HFF-Myc (cell line): Measurements from ENCODE around the gene CHKA.

Source experiments
- DNase-seq: peaks from one replicate; pipeline ENCODE4 v3.0.0-alpha.2; 2011; ENCODE audit warnings: low read depth; ENCODE audit errors: extremely low read depth
- H3K4me3 ChIP-seq: replicated peaks from 2 replicates; pipeline ENCODE4 v1.5.1; 2011; ENCODE audit warnings: low read depth, mild to moderate bottlenecking, control low read depth, low read length
- TF ChIP-seq, protein P1 (sequence below): IDR thresholded peaks from 2 replicates; pipeline ENCODE4 v1.5.1; 2012; ENCODE audit warnings: mild to moderate bottlenecking, low read depth, low read length, control low read depth; ENCODE audit errors: missing control alignments

CHKA gene

DNA sequence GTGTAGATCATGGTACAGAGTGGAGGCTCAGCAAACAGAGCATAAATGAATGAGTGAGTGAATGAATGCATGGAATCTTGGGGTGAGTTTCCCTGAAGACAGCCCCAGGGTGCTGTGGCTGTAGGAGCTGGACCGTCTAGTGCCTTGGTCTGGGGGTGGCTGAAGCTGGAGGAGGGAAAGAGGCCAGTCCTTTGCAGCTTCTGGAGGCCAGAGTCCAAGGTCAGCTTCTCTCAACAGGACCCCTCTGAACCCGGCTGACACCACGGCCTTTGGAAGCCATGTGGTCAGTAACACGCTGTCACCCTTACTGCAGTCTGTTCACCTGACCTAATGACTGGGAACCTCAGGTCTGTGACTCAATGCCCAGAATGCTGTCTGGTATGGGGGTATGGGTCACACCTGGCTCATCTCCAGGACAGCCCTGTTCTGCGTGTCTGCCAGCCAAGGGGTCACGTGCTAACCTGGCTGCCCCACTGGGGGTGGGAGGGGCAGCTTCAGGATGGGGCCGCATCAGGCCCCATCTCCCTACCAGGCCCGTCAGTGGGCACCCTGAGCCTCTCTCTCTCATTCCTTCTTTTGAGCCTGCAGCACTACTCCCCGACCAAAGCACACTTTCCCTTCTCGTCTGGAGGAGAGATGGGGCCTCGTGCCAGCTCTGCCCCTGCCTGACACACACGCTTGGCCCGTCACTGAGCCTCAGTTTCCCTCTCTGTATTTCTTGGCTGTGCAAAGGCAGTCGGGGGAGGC lies 24.1 kb upstream of the CHKA start:
- TF ChIP-seq, protein P1, sequence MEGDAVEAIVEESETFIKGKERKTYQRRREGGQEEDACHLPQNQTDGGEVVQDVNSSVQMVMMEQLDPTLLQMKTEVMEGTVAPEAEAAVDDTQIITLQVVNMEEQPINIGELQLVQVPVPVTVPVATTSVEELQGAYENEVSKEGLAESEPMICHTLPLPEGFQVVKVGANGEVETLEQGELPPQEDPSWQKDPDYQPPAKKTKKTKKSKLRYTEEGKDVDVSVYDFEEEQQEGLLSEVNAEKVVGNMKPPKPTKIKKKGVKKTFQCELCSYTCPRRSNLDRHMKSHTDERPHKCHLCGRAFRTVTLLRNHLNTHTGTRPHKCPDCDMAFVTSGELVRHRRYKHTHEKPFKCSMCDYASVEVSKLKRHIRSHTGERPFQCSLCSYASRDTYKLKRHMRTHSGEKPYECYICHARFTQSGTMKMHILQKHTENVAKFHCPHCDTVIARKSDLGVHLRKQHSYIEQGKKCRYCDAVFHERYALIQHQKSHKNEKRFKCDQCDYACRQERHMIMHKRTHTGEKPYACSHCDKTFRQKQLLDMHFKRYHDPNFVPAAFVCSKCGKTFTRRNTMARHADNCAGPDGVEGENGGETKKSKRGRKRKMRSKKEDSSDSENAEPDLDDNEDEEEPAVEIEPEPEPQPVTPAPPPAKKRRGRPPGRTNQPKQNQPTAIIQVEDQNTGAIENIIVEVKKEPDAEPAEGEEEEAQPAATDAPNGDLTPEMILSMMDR: no peak
- H3K4me3 ChIP-seq: no peak overlapping the region
- no peak for DNase-seq

DNA sequence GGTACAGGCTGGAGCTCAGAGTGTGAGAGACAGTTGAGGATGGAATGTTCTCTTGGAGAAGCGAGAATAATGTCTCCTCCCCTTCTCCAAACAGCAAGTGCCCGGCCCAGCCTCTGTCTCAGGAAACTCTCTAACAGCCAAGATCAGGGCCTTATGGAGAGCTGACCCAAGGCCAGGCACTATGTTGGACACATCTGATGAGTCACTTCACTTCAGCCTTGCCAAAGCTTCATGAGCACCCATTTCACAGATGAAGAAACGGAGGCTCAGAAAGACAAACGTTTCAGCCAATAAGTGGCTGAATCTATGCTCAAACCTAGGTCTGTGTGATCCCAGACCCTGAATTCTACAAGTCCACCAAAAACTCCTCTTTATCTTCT lies 22.1 kb upstream of the CHKA start:
- TF ChIP-seq, protein P1: no peak
- DNase-seq: no peak

DNA sequence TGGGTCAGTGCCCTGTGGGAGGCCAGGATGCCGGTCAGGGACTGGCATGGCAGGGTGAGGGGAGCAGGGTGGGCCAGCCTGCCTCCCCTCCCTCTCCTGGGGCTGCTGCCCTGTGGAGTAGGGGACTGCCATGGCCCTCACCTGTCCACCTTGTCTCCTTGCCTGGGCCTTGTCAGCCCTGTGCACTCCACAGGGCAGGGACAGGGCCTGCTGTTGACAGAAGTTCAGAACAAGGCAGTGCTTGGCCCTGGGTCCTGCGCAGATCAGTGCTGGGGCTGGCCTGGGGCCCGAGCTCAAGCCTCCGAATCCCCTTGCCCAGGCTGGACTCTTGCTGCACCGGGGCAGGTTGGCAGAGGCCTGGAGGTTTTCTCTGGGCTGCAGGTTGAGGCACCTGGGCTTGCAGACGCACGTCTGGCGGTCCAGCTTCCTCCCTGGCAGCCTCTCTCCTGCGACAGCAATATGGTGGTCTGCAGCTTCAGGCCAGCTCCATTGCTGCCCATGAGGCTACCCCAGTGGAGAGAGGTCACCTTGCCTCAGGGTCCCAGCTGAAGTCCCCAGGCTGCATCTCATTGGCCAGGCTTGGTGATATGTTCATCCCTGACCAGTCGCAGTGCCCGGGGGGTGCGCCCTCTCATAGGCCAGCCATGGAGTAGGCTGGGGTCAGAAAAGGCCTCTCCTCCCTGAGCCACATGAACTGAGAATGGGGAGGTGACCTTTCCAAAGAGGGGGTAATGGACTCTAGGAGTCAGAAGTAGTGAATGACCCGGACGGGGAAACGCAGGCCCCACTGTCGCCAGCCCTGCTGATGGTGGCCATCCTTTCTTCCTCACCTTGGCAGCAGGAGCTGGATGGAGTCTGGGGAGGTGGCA lies 21.5 kb upstream of the CHKA start:
- no peak overlapping the region for H3K4me3 ChIP-seq
- DNase-seq: no peak
- TF ChIP-seq, protein P1: no peak

More for the DNA sequence above, 22.1 kb upstream of the CHKA start:
- no peak overlapping the region for H3K4me3 ChIP-seq

DNA sequence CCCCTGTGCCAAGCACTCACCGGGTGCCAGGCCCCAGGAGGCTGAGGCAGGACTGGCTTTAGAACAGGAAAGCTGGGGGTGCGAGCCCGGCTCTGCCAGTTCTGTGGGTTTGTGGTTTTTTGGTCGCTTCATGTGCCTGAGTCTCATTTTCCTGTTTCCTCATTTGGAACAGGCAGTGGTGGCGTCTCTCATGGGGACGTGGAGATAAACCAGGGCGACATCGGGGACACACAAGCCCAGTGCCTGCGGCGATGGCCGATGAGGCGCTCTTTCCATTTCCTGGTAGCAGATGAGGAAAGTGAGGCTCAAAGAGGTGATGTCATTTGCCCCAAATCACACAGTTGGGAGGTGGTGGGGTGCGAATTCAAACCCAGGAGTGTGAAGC lies 20.8 kb upstream of the CHKA start:
- TF ChIP-seq, protein P1: no peak
- DNase-seq: no peak
- H3K4me3 ChIP-seq: no peak overlapping the region

DNA sequence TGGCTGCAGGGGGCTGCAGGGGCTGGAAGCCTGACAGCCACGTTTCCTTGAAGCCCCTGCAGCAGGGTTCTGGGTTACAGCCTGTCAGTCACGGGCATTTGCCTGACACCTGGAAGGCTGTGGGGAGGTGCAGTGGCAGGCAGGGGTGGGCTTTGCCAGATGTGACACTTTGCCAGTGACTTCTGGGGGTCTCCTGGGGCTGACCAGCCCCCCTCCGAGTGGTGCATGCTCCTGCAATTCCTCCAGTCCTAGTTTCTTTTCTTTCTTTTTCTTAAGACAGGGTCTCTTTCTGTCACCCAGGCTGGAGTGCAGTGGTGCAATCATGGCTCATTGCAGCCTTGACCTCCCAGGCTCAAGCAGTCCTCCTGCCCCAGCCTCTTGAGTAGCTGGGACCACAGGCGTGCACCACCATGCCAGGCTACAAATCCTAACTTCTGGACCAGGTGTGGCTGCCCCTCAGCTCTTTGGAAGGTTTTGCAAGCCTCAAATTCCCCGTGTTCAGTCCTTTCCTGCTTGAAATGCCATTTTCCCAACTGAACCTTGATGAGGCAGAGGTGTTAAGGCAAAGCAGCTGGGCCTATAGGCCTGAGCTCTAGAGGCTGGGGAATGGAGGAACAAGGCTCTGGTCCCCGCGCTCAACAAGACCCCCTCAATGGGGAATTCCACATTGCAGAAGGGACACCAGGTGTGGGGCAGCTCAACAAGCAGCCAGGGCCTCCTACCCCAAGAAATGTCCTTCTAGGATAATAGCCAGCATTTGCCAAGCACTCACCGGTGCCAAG lies 20.2 kb upstream of the CHKA start:
- TF ChIP-seq, protein P1: no peak
- DNase-seq: no peak
- H3K4me3 ChIP-seq: no peak overlapping the region

DNA sequence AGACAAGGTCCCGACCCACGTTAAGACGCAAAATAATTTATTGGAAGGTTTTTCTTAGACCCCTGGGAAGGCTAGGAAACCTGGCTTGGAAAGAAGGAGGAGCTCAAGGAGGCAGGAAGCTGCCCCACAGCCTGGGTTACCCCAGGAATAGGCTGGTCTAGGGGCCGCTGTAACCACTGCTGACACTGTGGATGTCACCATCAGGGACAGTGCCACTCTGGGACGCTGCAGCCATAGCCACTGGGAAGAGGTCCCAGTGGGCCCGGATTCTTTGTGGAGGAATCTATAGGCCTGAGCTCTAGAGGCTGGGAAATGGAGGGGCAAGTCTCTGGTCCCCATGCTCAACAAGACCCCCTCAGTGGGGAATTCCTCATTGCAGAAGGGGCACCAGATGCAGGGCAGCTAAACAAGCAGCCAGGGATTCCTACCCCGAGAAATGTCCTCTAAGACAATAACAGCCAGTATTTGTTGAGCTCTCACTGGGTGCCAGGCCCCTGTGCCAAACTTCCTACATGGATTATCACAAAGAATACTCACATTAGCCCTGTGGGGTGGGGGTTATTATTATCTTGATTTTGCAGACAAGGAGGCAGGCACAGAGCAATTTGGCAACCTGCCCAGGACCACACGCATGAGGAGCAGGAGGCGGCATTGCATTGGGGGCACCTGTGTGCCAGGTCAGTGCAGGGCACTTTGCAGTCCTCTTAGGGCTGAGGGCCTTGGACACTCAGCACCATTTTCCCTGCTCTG lies 19.5 kb upstream of the CHKA start:
- TF ChIP-seq, protein P1: no peak
- no peak for DNase-seq
- H3K4me3 ChIP-seq: no peak overlapping the region
